HCT116 (cell line): ENCODE data around the gene CHAD. TPM values are rescaled to one million over a fixed set of nuclear protein-coding genes. Genes with fewer than 3 reads are reported as not detected.

Experiments used
- ATAC-seq: fragments of 200-7000 bp; cut with Tn5 transposase; 2 replicates; pipeline ENCODE4 v1.9.1; 2020; ENCODE audit warnings: mild to moderate bottlenecking, moderate library complexity
- BruUV-seq: library from RNA; stranded (reverse); fragments of 400-500 nt; replicated peaks from 2 replicates; lab custom pipeline; 2021; lab: Mats Ljungman, UMichigan
- CTCF ChIA-PET: fragments of 300-600 bp; sonication (Branson Sonifier 250); formaldehyde crosslinking; loops from one replicate; lab custom pipeline; 2021; ENCODE audit warnings: antibody characterized with exemption; lab: Charles Lee
- POLR2A ChIA-PET: fragments of 300-600, 350-600 bp; sonication (Branson Sonifier 250); formaldehyde crosslinking; loops from one replicate; lab custom pipeline; 2021; ENCODE audit warnings: antibody characterized with exemption; lab: Charles Lee
- RAD21 ChIA-PET, 2 experiments: fragments of 300-600 bp; sonication (Branson Sonifier 250); formaldehyde crosslinking; loops; one replicate each; lab custom pipeline; 2023; ENCODE audit warnings: low total read pairs in 2 of 2; ENCODE audit not compliant: uncharacterized antibody in 2 of 2, unreplicated experiment in 2 of 2, low non-redundant PET in 1 of 2; lab: Charles Lee
- DNase-seq: peaks from one replicate; pipeline ENCODE4 v3.0.0-alpha.2; 2010; ENCODE audit warnings: low read depth, low spot score
- H2AFZ ChIP-seq: fragments of 200-600 bp; shearing (Covaris generic), sonication (generic); 2 replicates; pipeline ENCODE4 v1.6.1; 2017; ENCODE audit warnings: low read depth, mixed run types, mixed read lengths, antibody characterized with exemption, low read length; ENCODE audit not compliant: poor library complexity, severe bottlenecking
- H3K27ac ChIP-seq: 2 replicates; pipeline ENCODE4 v1.5.1; 2012; ENCODE audit warnings: low read depth, low read length
- H3K27me3 ChIP-seq: fragments of 200-600 bp; sonication (generic); 2 replicates; pipeline ENCODE4 v1.6.1; 2016; ENCODE audit warnings: mixed run types, low read length, mixed read lengths; ENCODE audit not compliant: insufficient read depth
- H3K36me3 ChIP-seq, 2 experiments: fragments of 200-500 bp in 1 of 2; fragments of 200-600 bp in 1 of 2; sonication (Bioruptor generic) in 1 of 2; sonication (generic) in 1 of 2; 2 replicates each; pipeline versions ENCODE4 v1.5.1 to v1.6.1; 2014 to 2016; ENCODE audit warnings: low read length in 2 of 2, inconsistent platforms in 1 of 2, mixed read lengths in 1 of 2, mixed run types in 1 of 2; ENCODE audit not compliant: insufficient read depth in 2 of 2, control insufficient read depth in 1 of 2
- H3K4me1 ChIP-seq, 2 experiments: fragments of 200-600 bp in 1 of 2; sonication (generic) in 1 of 2; 2 replicates each; pipeline versions ENCODE4 v1.5.1 to v1.6.1; 2012 to 2017; ENCODE audit warnings: low read length in 2 of 2, inconsistent platforms in 1 of 2, mild to moderate bottlenecking in 1 of 2, mixed read lengths in 1 of 2, mixed run types in 1 of 2, moderate library complexity in 1 of 2; ENCODE audit not compliant: insufficient read depth in 2 of 2, control insufficient read depth in 1 of 2
- H3K4me2 ChIP-seq: fragments of 200-600 bp; sonication (generic); 2 replicates; pipeline ENCODE4 v1.6.1; 2017; ENCODE audit warnings: mixed run types, low read length, mixed read lengths
- H3K4me3 ChIP-seq, 2 experiments: fragments of 200-600 bp in 1 of 2; sonication (generic) in 1 of 2; replicated peaks in 1 of 2; 2 replicates each; pipeline ENCODE4 v1.5.1; 2011 to 2016; ENCODE audit warnings: low read length in 2 of 2, control low read depth in 1 of 2, low read depth in 1 of 2, mild to moderate bottlenecking in 1 of 2, mixed read lengths in 1 of 2, mixed run types in 1 of 2
- H3K79me2 ChIP-seq: fragments of 200-600 bp; sonication (generic); 2 replicates; pipeline ENCODE4 v1.6.1; 2017; ENCODE audit warnings: mild to moderate bottlenecking, mixed run types, low read length, moderate library complexity, mixed read lengths; ENCODE audit not compliant: insufficient read depth
- H3K9ac ChIP-seq: fragments of 200-600 bp; sonication (generic); 2 replicates; pipeline ENCODE4 v1.6.1; 2016; ENCODE audit warnings: low read length, mixed read lengths
- H3K9me2 ChIP-seq: fragments of 200-600 bp; sonication (generic), shearing (Covaris generic); 2 replicates; pipeline ENCODE4 v1.6.1; 2017; ENCODE audit warnings: mixed run types, mild to moderate bottlenecking, moderate library complexity; ENCODE audit not compliant: insufficient read depth
- H3K9me3 ChIP-seq, 2 experiments: fragments of 200-500 bp in 1 of 2; fragments of 200-600 bp in 1 of 2; sonication (Bioruptor generic) in 1 of 2; sonication (generic) in 1 of 2; 2 replicates each; pipeline ENCODE4 v1.6.1; 2014 to 2017; ENCODE audit warnings: low read length in 2 of 2, mixed read lengths in 2 of 2, inconsistent platforms in 1 of 2, low read depth in 1 of 2, mild to moderate bottlenecking in 1 of 2, mixed run types in 1 of 2, moderate library complexity in 1 of 2; ENCODE audit not compliant: control insufficient read depth in 1 of 2, insufficient read depth in 1 of 2
- H4K20me1 ChIP-seq: fragments of 200-600 bp; sonication (generic), shearing (Covaris generic); 2 replicates; pipeline ENCODE4 v1.6.1; 2017; ENCODE audit warnings: mixed run types, mild to moderate bottlenecking, moderate library complexity; ENCODE audit not compliant: insufficient read depth
- CEBPB ChIP-seq: IDR thresholded peaks from 2 replicates; pipeline ENCODE4 v1.6.1; 2012; ENCODE audit warnings: low read depth
- EGR1 ChIP-seq: IDR thresholded peaks from 2 replicates; pipeline ENCODE4 v1.6.1; 2012; ENCODE audit warnings: low read depth
- EZH2phosphoT487 ChIP-seq: fragments of 200-600 bp; IDR thresholded peaks from 2 replicates; pipeline ENCODE4 v1.6.1; 2018; ENCODE audit warnings: antibody characterized with exemption, borderline replicate concordance
- FOSL1 ChIP-seq: IDR thresholded peaks from 2 replicates; pipeline ENCODE4 v1.6.1; 2012; ENCODE audit warnings: low read depth
- POLR2A ChIP-seq: IDR thresholded peaks from 2 replicates; pipeline ENCODE4 v1.7.0; 2011; ENCODE audit warnings: borderline replicate concordance; ENCODE audit not compliant: insufficient read depth, insufficient read length; ENCODE audit errors: extremely low read depth
- RAD21 ChIP-seq: IDR thresholded peaks from 2 replicates; pipeline ENCODE4 v1.6.1; 2012; ENCODE audit warnings: low read depth, mild to moderate bottlenecking
- SP1 ChIP-seq: IDR thresholded peaks from 2 replicates; pipeline ENCODE4 v1.6.1; 2012; ENCODE audit warnings: low read depth
- SRF ChIP-seq: IDR thresholded peaks from 2 replicates; pipeline ENCODE4 v1.6.1; 2012; ENCODE audit warnings: low read depth
- YY1 ChIP-seq: IDR thresholded peaks from 2 replicates; pipeline ENCODE4 v1.6.1; 2011; ENCODE audit warnings: low read length, low read depth, moderate library complexity, mild to moderate bottlenecking; ENCODE audit not compliant: insufficient replicate concordance; ENCODE audit errors: extremely low read depth
- ZFX ChIP-seq: fragments of 450-650 bp; IDR thresholded peaks from 2 replicates; pipeline ENCODE4 v1.6.1; 2017
- ZNF274 ChIP-seq: fragments of 200-500 bp; sonication (Bioruptor generic); IDR thresholded peaks from 2 replicates; pipeline ENCODE4 v1.6.1; 2014; ENCODE audit warnings: mild to moderate bottlenecking, low read depth, low read length, inconsistent platforms
- intact Hi-C: fragments of 100-400 bp; cut with micrococcal nuclease; formaldehyde crosslinking; loops from 2 replicates; pipeline ENCODE4 v1.10.0; 2022
- total RNA-seq: library from RNA; stranded (reverse); gene quantifications from one replicate; pipeline ENCODE4 v1.2.1, GENCODE V29; 2021; ENCODE audit not compliant: unreplicated experiment
- TF ChIP-seq, protein P1 (sequence below): IDR thresholded peaks from 2 replicates; pipeline ENCODE4 v1.6.1; 2012
- TF ChIP-seq, protein P2 (sequence below), 3 experiments: fragments of 200-600 bp in 1 of 3; sonication (generic) in 1 of 3; IDR thresholded peaks in 2 of 3; conservative IDR thresholded peaks in 1 of 3; 2 replicates each; pipeline ENCODE4 v1.5.1; 2012 to 2017; ENCODE audit warnings: low read depth in 2 of 3, low read length in 2 of 3, antibody characterized with exemption in 1 of 3, borderline replicate concordance in 1 of 3, control low read depth in 1 of 3, mild to moderate bottlenecking in 1 of 3, mixed read lengths in 1 of 3, mixed run types in 1 of 3, moderate library complexity in 1 of 3; ENCODE audit not compliant: insufficient read depth in 1 of 3

CHAD gene
- total RNA-seq, 1 experiment from 2014 or later = not detected

DNA sequence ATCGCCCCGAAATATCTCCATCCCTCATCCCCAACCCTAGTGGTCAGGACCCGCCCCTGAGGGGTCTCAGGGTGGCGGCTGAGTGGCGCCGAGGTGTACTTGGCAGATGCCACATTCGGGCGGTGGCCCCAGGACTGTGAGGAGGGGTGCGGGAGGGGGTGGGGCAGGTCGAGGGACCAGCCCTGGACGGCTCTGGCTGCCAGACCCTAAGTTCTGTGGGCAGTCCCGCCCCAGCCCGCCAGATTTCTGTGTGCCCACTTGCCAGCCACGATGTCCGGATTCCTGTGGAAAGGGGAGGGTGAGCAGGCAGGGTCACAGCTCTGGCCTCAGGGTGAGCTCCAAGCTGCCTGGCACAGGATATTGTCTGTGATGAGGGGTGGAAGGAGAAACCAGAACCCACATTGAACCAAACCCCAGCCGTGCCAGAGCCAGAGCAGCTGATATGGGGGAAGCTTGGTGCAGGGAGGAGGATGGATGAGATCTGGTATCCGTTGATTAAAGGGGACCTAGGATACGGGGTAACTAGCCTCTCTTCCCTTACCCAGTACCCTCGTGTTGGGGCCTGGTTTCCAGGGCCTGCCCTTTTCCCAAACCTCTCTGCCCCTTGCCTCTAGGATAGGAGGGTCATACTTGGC, 1.1 kb upstream of the CHAD start:
- POLR2A ChIA-PET = no interaction called here
- no TSS peak for BruUV-seq
- Histone ChIP-seq H3K9me3 (no peaks in the 10 kb centered on the region), H3K27me3 (no peaks in the 10 kb centered on the region), H4K20me1 (no peaks in the 10 kb centered on the region), H3K36me3 (no peaks in the 10 kb centered on the region), H3K4me3 (no peak overlapping the region), H2AFZ (no peak overlapping the region), H3K9me2 (no peaks in the 10 kb centered on the region), H3K4me2 (no peak overlapping the region), H3K4me1 (peaks cover 4 to 16% of the 10 kb centered on the region in 2 experiments; a peak in 2 of 4 replicates), H3K27ac (no peak overlapping the region), H3K79me2 (no peaks in the 10 kb centered on the region), H3K9ac (no peak overlapping the region)
- intact Hi-C loops = no loop called here
- CTCF ChIA-PET = no interaction called here
- ATAC-seq (no peak), DNase-seq (no peak)
- TF ChIP-seq, protein P1, sequence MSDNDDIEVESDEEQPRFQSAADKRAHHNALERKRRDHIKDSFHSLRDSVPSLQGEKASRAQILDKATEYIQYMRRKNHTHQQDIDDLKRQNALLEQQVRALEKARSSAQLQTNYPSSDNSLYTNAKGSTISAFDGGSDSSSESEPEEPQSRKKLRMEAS = no peak
- TF ChIP-seq SP1 (no peak), EGR1 (no peak), ZFX (no peak), RAD21 (no peak), FOSL1 (no peak), SRF (no peak), EZH2phosphoT487 (no peak), CEBPB (no peak), ZNF274 (no peak), POLR2A (no peak), YY1 (no peak)
- TF ChIP-seq, protein P2, sequence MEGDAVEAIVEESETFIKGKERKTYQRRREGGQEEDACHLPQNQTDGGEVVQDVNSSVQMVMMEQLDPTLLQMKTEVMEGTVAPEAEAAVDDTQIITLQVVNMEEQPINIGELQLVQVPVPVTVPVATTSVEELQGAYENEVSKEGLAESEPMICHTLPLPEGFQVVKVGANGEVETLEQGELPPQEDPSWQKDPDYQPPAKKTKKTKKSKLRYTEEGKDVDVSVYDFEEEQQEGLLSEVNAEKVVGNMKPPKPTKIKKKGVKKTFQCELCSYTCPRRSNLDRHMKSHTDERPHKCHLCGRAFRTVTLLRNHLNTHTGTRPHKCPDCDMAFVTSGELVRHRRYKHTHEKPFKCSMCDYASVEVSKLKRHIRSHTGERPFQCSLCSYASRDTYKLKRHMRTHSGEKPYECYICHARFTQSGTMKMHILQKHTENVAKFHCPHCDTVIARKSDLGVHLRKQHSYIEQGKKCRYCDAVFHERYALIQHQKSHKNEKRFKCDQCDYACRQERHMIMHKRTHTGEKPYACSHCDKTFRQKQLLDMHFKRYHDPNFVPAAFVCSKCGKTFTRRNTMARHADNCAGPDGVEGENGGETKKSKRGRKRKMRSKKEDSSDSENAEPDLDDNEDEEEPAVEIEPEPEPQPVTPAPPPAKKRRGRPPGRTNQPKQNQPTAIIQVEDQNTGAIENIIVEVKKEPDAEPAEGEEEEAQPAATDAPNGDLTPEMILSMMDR (IDR thresholded peaks at IDR 0.05 in 2 of 3, conservative IDR thresholded peaks at IDR 0.05 in 1 of 3; ENCODE audit: borderline replicate concordance in 1 of 3, insufficient read depth in 1 of 3, low read depth in 2 of 3, low read length in 2 of 3) = no peak
- RAD21 ChIA-PET = no interaction called here
